H9 (cell line): Measurements from ENCODE around the gene MYO7B. TPM values are rescaled to one million over a fixed set of nuclear protein-coding genes. Genes with fewer than 3 reads are reported as not detected.

Experiments used
- DNase-seq: peaks from one replicate; pipeline ENCODE4 v3.0.0-alpha.2; 2017
- H2AFZ ChIP-seq: one replicate; pipeline ENCODE4 v1.6.1; 2013; ENCODE audit warnings: mild to moderate bottlenecking, low read length, control low read depth, moderate library complexity
- H2AK5ac ChIP-seq: 2 replicates; pipeline ENCODE4 v1.6.1; 2013; ENCODE audit warnings: low read length, control low read depth, mixed read lengths; ENCODE audit not compliant: insufficient read length
- H2BK120ac ChIP-seq: one replicate; pipeline ENCODE4 v1.6.1; 2013; ENCODE audit warnings: low read depth, mild to moderate bottlenecking, low read length, control low read depth, inconsistent platforms; ENCODE audit not compliant: poor library complexity, severe bottlenecking
- H2BK12ac ChIP-seq: 2 replicates; pipeline ENCODE4 v1.6.1; 2013; ENCODE audit warnings: low read length, control low read depth, mixed read lengths, low read depth; ENCODE audit not compliant: insufficient read length
- H2BK15ac ChIP-seq: 2 replicates; pipeline ENCODE4 v1.6.1; 2013; ENCODE audit warnings: low read depth, low read length, control low read depth
- H2BK20ac ChIP-seq: one replicate; pipeline ENCODE4 v1.6.1; 2013; ENCODE audit warnings: low read depth, mild to moderate bottlenecking, low read length, control low read depth, inconsistent platforms; ENCODE audit not compliant: poor library complexity, severe bottlenecking
- H2BK5ac ChIP-seq: 2 replicates; pipeline ENCODE4 v1.6.1; 2013; ENCODE audit warnings: low read length, control low read depth, mixed read lengths; ENCODE audit not compliant: insufficient read length
- H3K14ac ChIP-seq: 2 replicates; pipeline ENCODE4 v1.6.1; 2013; ENCODE audit warnings: low read length, control low read depth; ENCODE audit not compliant: insufficient read depth
- H3K18ac ChIP-seq: 2 replicates; pipeline ENCODE4 v1.6.1; 2013; ENCODE audit warnings: low read depth, mild to moderate bottlenecking, mixed read lengths, low read length, control low read depth; ENCODE audit not compliant: insufficient read length
- H3K23ac ChIP-seq: 2 replicates; pipeline ENCODE4 v1.6.1; 2013; ENCODE audit warnings: low read length, control low read depth, mixed read lengths, low read depth; ENCODE audit not compliant: insufficient read length
- H3K23me2 ChIP-seq: 2 replicates; pipeline ENCODE4 v1.6.1; 2013; ENCODE audit warnings: low read depth, mild to moderate bottlenecking, mixed read lengths, low read length, control low read depth; ENCODE audit not compliant: insufficient read length, poor library complexity, severe bottlenecking
- H3K27ac ChIP-seq: 2 replicates; pipeline ENCODE4 v1.5.1; 2013; ENCODE audit warnings: low read length, control low read depth, mixed read lengths, low read depth; ENCODE audit not compliant: insufficient read length
- H3K27me3 ChIP-seq: 2 replicates; pipeline ENCODE4 v1.6.1; 2013; ENCODE audit warnings: low read length, control low read depth, inconsistent platforms; ENCODE audit not compliant: insufficient read depth
- H3K4ac ChIP-seq: 2 replicates; pipeline ENCODE4 v1.6.1; 2013; ENCODE audit warnings: low read depth, mild to moderate bottlenecking, control low read depth, inconsistent platforms, low read length, moderate library complexity
- H3K4me1 ChIP-seq: 2 replicates; pipeline ENCODE4 v1.6.1; 2013; ENCODE audit warnings: low read length, control low read depth, inconsistent platforms; ENCODE audit not compliant: insufficient read depth
- H3K4me2 ChIP-seq: 2 replicates; pipeline ENCODE4 v1.6.1; 2013; ENCODE audit warnings: low read length, control low read depth, mixed read lengths; ENCODE audit not compliant: insufficient read length, insufficient read depth
- H3K56ac ChIP-seq: 2 replicates; pipeline ENCODE4 v1.6.1; 2013; ENCODE audit warnings: low read depth, mild to moderate bottlenecking, mixed read lengths, low read length, control low read depth; ENCODE audit not compliant: insufficient read length
- H3K79me1 ChIP-seq: 2 replicates; pipeline ENCODE4 v1.6.1; 2013; ENCODE audit warnings: low read depth, mild to moderate bottlenecking, moderate library complexity, low read length, control low read depth, inconsistent platforms; ENCODE audit not compliant: insufficient read depth, poor library complexity, severe bottlenecking
- H3K79me2 ChIP-seq: 2 replicates; pipeline ENCODE4 v1.6.1; 2013; ENCODE audit warnings: low read length, control low read depth, inconsistent platforms; ENCODE audit not compliant: insufficient read depth
- H3K9ac ChIP-seq: 2 replicates; pipeline ENCODE4 v1.6.1; 2013; ENCODE audit warnings: low read length, control low read depth, mixed read lengths; ENCODE audit not compliant: insufficient read length; ENCODE audit errors: extremely low read depth
- H3K9me3 ChIP-seq: one replicate; pipeline ENCODE4 v1.6.1; 2013; ENCODE audit warnings: low read depth, low read length, inconsistent platforms; ENCODE audit not compliant: control insufficient read depth
- H3T11ph ChIP-seq: one replicate; pipeline ENCODE4 v1.6.1; 2013; ENCODE audit warnings: mild to moderate bottlenecking, low read length, control low read depth, inconsistent platforms
- H4K20me1 ChIP-seq: one replicate; pipeline ENCODE4 v1.6.1; 2013; ENCODE audit not compliant: control insufficient read depth, insufficient read length, insufficient read depth
- H4K5ac ChIP-seq: 2 replicates; pipeline ENCODE4 v1.6.1; 2013; ENCODE audit warnings: low read depth, mild to moderate bottlenecking, mixed read lengths, low read length, control low read depth; ENCODE audit not compliant: insufficient read length
- H4K8ac ChIP-seq: replicated peaks from 2 replicates; pipeline ENCODE4 v1.6.1; 2013; ENCODE audit warnings: low read length, control low read depth, mixed read lengths, low read depth; ENCODE audit not compliant: insufficient read length
- H4K91ac ChIP-seq: 2 replicates; pipeline ENCODE4 v1.6.1; 2013; ENCODE audit warnings: low read depth, mild to moderate bottlenecking, moderate library complexity, mixed read lengths, low read length, control low read depth; ENCODE audit not compliant: insufficient read length
- H3K27ac Mint-ChIP-seq, 3 experiments: 2 replicates in 2 of 3; 3 replicates in 1 of 3; pipeline ENCODE4 v1.8.0; 2020 to 2021; ENCODE audit warnings: mixed read lengths in 3 of 3, mild to moderate bottlenecking in 1 of 3, moderate library complexity in 1 of 3
- H3K27me3 Mint-ChIP-seq: 2 replicates; pipeline ENCODE4 v1.8.0; 2021; ENCODE audit warnings: low read depth, mild to moderate bottlenecking, moderate library complexity, mixed read lengths
- H3K36me3 Mint-ChIP-seq, 3 experiments: 2 replicates in 2 of 3; 3 replicates in 1 of 3; pipeline ENCODE4 v1.8.0; 2020 to 2021; ENCODE audit warnings: low read depth in 3 of 3, mixed read lengths in 3 of 3; ENCODE audit not compliant: insufficient read depth in 1 of 3
- H3K4me1 Mint-ChIP-seq, 2 experiments: 2 replicates each; pipeline ENCODE4 v1.8.0; 2020; ENCODE audit warnings: mixed read lengths in 2 of 2
- H3K4me3 Mint-ChIP-seq, 2 experiments: 2 replicates in 1 of 2; 3 replicates in 1 of 2; pipeline ENCODE4 v1.8.0; 2020 to 2021; ENCODE audit warnings: mild to moderate bottlenecking in 2 of 2, mixed read lengths in 2 of 2, moderate library complexity in 1 of 2
- H3K9me3 Mint-ChIP-seq, 2 experiments: 2 replicates in 1 of 2; 3 replicates in 1 of 2; pipeline ENCODE4 v1.8.0; 2020; ENCODE audit warnings: mild to moderate bottlenecking in 2 of 2, mixed read lengths in 2 of 2, moderate library complexity in 1 of 2
- WGBS: extraction: QIAGEN DNeasy Blood & Tissue Kit; methylation state at CpG from one replicate; pipeline ENCODE4 v1.1.7; 2013; ENCODE audit warnings: missing lambda C conversion rate, low lambda C conversion rate, mixed read lengths; ENCODE audit not compliant: insufficient read length; ENCODE audit errors: extremely low coverage; 5-methylcytosine and 5-hydroxymethylcytosine counted together
- total RNA-seq: library from RNA; stranded (reverse); gene quantifications from 2 replicates; pipeline ENCODE4 v1.2.1, GENCODE V29; 2021
- TF ChIP-seq, protein P1 (sequence below): fragments of 200-600 bp; sonication (generic); conservative IDR thresholded peaks from 3 replicates; pipeline ENCODE4 v1.8.0; 2021; ENCODE audit warnings: antibody characterized with exemption, mild to moderate bottlenecking

MYO7B gene
- total RNA-seq, 1 experiment from 2014 or later: not detected

DNA sequence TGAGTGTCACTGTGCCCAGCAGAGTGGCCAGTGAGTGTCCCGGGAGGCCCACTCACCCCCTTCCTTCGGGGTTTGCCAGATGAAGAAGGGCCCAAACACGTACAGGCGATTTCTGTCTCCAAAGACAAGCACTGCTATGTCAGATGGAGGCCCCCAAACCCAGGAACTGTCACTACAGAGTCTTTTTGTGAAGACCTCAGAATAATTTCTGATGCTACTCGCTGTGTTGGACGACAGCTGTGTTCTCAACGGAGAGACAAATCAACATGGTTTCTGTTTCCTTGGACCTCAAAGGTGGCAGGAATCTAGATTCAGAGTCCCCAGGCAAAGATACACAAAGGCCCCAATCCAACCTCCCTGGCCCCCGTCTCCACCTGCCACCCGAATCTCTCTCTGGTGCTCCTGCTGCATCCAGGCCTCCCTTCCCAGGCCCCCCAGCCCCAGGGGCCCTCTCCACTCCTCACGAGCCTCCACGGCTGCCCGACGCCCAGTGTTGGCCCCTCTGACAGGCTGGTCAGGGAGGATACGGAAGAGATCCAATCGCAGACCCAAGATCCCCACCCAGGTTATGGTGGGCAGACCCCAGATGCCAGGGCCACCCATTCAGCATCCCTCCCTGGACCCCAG lies 108.1 kb downstream of the MYO7B start:
- H3K4ac ChIP-seq: no peak overlapping the region
- no peak overlapping the region for H2BK15ac ChIP-seq
- H2BK20ac ChIP-seq: no peak overlapping the region
- no peak overlapping the region for H3K18ac ChIP-seq
- no peak overlapping the region for H2BK120ac ChIP-seq
- Mint-ChIP-seq H3K27ac (peak overlapping the region in 1 of 3 experiments; percentile 40; a peak in 1 of 7 replicates), H3K4me1 (peaks cover 6 to 15% of the 10 kb centered on the region in 2 experiments), H3K36me3 (no peaks in the 10 kb centered on the region), H3K4me3 (no peak overlapping the region), H3K9me3 (no peaks in the 10 kb centered on the region), H3K27me3 (peaks cover 2% of the 10 kb centered on the region; the same call in 1 of the 2 replicates)
- no peak overlapping the region for H4K8ac ChIP-seq
- H3K27ac ChIP-seq: no peak overlapping the region
- H3K23ac ChIP-seq: no peak overlapping the region
- H3K4me2 ChIP-seq: no peak overlapping the region
- H2AFZ ChIP-seq: no peak overlapping the region
- WGBS: no CpG with 5 or more reads among the region's 15 CpGs
- H4K5ac ChIP-seq: no peak overlapping the region
- H3K23me2 ChIP-seq: no peaks in the 10 kb centered on the region
- no peaks in the 10 kb centered on the region for H3K79me1 ChIP-seq
- no peak overlapping the region for H2BK5ac ChIP-seq
- H3K27me3 ChIP-seq: no peaks in the 10 kb centered on the region
- no peak overlapping the region for H3T11ph ChIP-seq
- no peak overlapping the region for H2BK12ac ChIP-seq
- H4K91ac ChIP-seq: no peak overlapping the region
- no peak for DNase-seq
- no peaks in the 10 kb centered on the region for H4K20me1 ChIP-seq
- H3K9me3 ChIP-seq: no peaks in the 10 kb centered on the region
- TF ChIP-seq, protein P1, sequence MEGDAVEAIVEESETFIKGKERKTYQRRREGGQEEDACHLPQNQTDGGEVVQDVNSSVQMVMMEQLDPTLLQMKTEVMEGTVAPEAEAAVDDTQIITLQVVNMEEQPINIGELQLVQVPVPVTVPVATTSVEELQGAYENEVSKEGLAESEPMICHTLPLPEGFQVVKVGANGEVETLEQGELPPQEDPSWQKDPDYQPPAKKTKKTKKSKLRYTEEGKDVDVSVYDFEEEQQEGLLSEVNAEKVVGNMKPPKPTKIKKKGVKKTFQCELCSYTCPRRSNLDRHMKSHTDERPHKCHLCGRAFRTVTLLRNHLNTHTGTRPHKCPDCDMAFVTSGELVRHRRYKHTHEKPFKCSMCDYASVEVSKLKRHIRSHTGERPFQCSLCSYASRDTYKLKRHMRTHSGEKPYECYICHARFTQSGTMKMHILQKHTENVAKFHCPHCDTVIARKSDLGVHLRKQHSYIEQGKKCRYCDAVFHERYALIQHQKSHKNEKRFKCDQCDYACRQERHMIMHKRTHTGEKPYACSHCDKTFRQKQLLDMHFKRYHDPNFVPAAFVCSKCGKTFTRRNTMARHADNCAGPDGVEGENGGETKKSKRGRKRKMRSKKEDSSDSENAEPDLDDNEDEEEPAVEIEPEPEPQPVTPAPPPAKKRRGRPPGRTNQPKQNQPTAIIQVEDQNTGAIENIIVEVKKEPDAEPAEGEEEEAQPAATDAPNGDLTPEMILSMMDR: no peak
- H3K9ac ChIP-seq: no peak overlapping the region
- no peaks in the 10 kb centered on the region for H3K79me2 ChIP-seq
- H3K14ac ChIP-seq: no peak overlapping the region
- no peak overlapping the region for H2AK5ac ChIP-seq
- no peaks in the 10 kb centered on the region; the same call in 1 of the 2 replicates for H3K4me1 ChIP-seq
- no peak overlapping the region for H3K56ac ChIP-seq
